Activated CD4-positive, CD25-positive, alpha-beta regulatory T cell treated with anti-CD3 and anti-CD28 coated beads, Interleukin-2, amount 50 U/mL, for 72 hours (primary cell): Measurements from ENCODE around the gene JUN.
A peak's percentile ranks its signal among the peaks of the same experiment; 100 is the strongest.
"Not testable (repeated sequence)": the region's sequence is repeated elsewhere in the genome, so short reads cannot be mapped to it uniquely, and the experiment has no call there.

Experiments used
- DNase-seq: peaks from one replicate; pipeline ENCODE4 v3.0.0; 2021

The JUN gene

GRCh38 chr1:58805716-58806571 lies 22.1 kb upstream of the JUN start:
- no peak for DNase-seq

- DNase-seq = no peak
Observed at GRCh38 chr1:58804853-58805565, 21.2 kb upstream of the JUN start.

GRCh38 chr1:58803858-58804257 lies 20.0 kb upstream of the JUN start:
- DNase-seq = no peak

GRCh38 chr1:58802640-58803399 lies 19.0 kb upstream of the JUN start:
- DNase-seq = no peak

DNA sequence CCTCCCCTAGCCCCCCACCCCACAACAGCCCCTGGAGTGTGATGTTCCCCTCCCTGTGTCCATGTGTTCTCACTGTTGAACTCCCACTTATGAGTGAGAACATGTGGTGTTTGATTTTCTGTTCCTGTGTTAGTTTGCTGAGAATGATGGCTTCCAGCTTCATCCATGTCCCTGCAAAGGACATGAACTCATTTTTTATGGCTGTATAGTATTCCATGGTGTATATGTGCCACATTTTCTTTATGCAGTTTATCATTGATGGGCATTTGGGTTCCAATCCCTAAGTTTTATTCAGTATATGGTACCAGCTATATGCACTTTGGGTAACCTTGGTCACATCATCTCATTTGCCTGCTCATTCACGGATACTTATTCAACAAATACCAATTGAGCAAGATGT lies 17.4 kb upstream of the JUN start:
- not testable (repeated sequence) for DNase-seq

DNA sequence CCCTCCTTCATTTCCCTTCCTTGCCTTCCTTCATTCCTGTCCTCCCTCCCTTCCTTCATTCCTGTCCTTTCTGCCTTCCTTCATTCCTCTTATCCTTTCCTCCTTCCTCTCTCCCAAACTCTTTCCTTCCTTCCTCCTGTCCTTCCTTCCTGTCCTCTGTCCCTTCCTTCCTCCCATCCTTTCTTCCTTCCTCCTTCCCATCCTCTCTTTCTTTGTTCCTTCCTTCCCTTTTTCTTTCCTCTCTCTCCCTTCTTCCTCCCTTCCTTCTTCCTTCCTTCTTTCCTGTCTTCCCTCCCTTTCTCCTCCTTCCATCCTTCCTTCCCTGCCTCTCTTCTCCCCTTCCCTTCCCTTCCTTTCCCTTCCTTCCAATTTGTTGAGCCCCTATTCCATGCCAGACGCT lies 15.8 kb upstream of the JUN start:
- DNase-seq = no peak

DNA sequence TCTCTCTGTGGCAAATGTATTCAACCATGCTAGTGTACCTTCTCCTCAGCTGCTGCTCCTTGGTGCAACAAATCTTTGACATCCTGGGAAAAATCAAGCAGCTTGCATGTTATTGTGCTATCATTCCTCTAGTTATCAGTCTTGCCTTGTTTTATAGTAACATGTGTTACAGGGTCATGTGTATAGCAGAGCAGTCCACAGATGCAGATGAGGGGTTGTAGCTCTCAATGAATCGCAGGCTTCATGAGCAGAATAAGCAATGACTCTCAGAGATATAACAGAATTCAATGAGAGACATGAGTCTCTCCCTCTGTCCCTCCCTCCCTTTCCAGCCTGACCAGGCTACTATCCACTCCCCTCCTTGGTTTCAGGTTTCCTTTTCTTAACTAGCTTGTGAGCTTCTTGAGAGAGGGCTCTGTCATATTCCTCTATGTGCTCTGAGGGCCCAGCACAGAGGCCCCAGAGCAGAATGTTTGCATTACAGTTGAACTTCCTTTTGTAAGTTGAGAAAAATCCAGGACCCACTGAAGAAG lies 15.1 kb upstream of the JUN start:
- DNase-seq = no peak

GRCh38 chr1:58796416-58796815 lies 12.6 kb upstream of the JUN start:
- DNase-seq = no peak

DNA sequence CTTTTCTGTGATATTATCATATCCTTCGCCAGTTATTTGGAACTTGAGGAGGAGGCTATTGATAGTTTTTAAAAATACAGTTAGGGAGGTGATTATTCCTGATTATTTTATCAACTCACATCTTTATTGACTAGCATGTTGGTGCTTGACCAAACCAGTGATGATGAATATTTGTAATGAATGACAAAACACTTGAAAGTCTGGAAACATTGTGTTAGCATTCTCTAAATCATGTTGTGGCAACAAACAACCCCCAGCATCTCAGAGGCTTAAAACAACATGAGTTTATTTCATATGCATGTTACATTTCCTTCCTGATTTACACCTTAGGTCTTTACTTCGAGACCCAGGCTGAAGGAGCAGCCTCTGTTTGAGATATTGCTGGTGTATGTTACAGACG lies 10.7 kb upstream of the JUN start:
- no peak for DNase-seq

DNA sequence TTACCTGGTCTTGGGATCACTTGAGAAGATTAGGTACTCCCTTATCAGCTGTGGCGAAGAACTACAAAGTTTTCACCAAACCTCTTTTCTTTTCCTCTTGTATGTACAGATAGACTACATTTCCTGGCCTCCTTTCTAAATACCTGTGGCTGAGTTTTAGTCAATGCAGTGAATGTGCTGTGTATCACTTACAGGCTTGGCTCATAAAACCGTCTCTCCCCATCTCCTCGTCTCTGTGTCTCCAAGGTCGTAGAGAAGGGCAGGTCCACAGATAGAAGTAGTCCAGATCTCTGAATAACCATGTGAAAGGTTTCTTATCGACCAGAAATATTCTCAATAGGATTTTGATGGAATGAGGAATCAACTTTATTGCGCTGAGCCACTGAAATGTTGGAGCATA lies 9.0 kb upstream of the JUN start:
- no peak for DNase-seq

DNA sequence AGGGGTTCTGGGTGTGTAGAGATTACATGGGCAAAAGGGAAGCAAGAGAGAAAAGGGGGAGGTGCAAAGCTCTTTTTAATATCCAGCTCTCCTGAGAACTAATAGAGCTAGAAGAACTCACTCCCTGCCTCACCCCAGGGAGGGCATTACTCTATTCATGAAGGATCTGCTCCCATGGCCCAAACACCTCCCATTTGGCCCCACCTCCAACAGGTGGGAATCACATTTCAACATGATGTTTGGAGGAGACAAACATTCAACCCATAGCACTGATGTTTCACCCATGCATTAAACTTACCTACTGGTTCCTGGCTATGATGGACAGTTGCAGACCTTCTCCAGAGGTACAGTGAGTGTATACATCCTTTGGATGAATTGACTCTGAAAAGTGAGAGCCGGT lies 7.3 kb upstream of the JUN start:
- no peak for DNase-seq

DNA sequence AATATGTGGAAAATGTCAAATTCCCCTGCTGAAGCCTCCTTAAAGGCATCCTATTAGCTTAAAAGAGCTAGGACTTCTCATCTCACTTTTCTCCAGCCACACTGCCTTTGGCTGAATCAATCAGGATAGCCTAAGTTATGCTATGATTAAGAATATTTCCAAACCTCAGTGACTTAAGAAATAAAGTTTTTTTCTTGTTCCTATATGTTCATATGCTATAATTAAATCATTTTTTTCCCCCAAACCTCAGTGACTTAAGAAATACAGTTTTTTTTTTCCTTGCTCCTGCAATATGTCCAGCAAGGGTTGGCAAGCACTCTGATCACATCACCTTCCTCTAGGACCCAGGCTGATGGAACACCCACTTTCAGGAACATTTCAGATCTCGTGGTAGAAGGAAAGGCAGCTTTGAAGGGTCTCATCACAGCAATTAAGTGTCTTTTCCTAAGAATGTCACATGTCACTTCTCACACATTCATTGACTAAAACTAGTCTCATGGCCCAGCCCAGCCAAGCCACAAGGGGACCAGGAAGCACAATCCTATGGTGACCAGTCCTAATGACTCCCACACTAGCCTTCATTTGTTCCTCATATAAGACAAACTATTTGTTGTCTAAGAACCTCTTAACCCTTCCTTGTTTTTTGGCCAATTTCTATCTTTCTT lies 6.3 kb upstream of the JUN start:
- no peak for DNase-seq

DNA sequence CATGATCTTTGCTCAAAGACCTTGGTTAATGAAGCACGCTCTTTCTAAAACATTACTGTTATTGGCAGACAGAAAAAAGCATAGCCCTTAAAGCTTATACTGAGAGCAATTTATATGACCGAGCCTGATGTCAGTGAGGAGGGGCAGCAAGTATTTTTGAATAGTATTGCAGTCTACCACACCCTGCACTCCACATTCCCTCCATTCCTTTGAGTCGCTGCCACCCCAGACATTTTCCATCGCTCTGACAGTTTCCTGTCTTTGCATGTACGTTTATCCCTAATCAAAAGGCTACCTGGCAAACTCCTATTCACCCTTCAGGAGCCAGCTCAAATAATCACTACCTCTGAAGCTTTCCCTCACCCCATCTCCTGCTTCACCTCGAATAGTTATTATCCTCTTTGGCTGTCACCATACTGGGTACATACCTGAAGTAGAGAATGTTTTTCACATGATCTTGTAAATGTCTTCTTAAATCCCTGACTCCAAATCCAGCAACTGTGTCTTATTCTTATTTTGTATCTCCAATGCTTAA lies 5.5 kb upstream of the JUN start:
- DNase-seq = no peak

DNA sequence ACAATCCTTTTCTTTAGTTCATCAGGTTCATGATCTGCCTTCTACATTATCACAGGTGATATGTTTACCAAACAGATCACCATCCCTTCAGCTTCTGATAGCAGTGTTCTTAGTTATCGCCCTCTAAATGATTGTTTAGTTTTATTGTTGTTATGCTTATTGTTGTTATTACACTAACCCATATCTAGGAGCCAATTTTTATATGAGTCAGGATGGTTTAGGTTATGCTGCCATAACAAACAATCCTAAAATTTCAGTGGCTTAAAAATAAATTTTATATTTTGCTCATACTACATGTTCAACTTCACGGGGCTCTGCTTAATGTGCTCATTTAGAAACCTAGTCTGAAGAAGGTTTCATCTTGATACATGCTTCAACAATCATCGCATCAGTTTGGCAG lies 4.4 kb upstream of the JUN start:
- no peak for DNase-seq

GRCh38 chr1:58786927-58787245 lies 3.0 kb upstream of the JUN start:
- no peak for DNase-seq

- DNase-seq = no peak
Observed at GRCh38 chr1:58786184-58786926, 2.5 kb upstream of the JUN start.

GRCh38 chr1:58785442-58786058 lies 1.7 kb upstream of the JUN start:
- DNase-seq = peak; percentile 38

- DNase-seq = peak; percentile 77
Observed at GRCh38 chr1:58784758-58785441, 1.1 kb upstream of the JUN start.

- peak; percentile 59 for DNase-seq
Observed at GRCh38 chr1:58783090-58783992, 506 bp downstream of the JUN start.
